GM12878 (cell line): ENCODE results near the gene GRM1.

Experiments
- CHD2 ChIP-seq: IDR thresholded peaks from 2 replicates; pipeline ENCODE4 v1.6.1; 2011; ENCODE audit warnings: low read depth, low read length, improper control_type of control experiment, borderline replicate concordance
- DPF2 ChIP-seq: fragments of 450-650 bp; IDR thresholded peaks from 2 replicates; pipeline ENCODE4 v1.6.1; 2017; ENCODE audit warnings: mild to moderate bottlenecking
- EZH2 ChIP-seq: IDR thresholded peaks from 2 replicates; pipeline ENCODE4 v1.6.1; 2012; ENCODE audit warnings: low read depth, mild to moderate bottlenecking, control low read depth, inconsistent platforms, low read length, borderline replicate concordance; ENCODE audit not compliant: control insufficient read depth
- KLF5 ChIP-seq: fragments of 450-650 bp; IDR thresholded peaks from 2 replicates; pipeline ENCODE4 v1.6.1; 2014; ENCODE audit warnings: mild to moderate bottlenecking; ENCODE audit not compliant: partially characterized antibody
- MYC ChIP-seq: IDR thresholded peaks from 2 replicates; pipeline ENCODE4 v1.6.1; 2011; ENCODE audit warnings: mild to moderate bottlenecking, low read length, moderate library complexity, inconsistent platforms; ENCODE audit not compliant: insufficient read depth, insufficient replicate concordance, insufficient read length, severe bottlenecking
- POLR2A ChIP-seq: IDR thresholded peaks from 2 replicates; pipeline ENCODE4 v1.6.1; 2011; ENCODE audit warnings: low read depth, mild to moderate bottlenecking, low read length
- RB1 ChIP-seq: fragments of 450-650 bp; formaldehyde crosslinking; IDR thresholded peaks from 2 replicates; pipeline ENCODE4 v1.6.1; 2017; ENCODE audit warnings: mild to moderate bottlenecking, borderline replicate concordance
- SIN3A ChIP-seq: IDR thresholded peaks from 2 replicates; pipeline ENCODE4 v1.6.1; 2012; ENCODE audit warnings: low read depth, low read length, improper control_type of control experiment
- SREBF2 ChIP-seq: IDR thresholded peaks from 2 replicates; pipeline ENCODE4 v1.6.1; 2012; ENCODE audit warnings: mild to moderate bottlenecking, low read length
- TAF1 ChIP-seq: IDR thresholded peaks from 2 replicates; pipeline ENCODE4 v1.6.1; 2011; ENCODE audit warnings: mild to moderate bottlenecking, low read depth, low read length, borderline replicate concordance
- TF ChIP-seq, protein P1 (sequence below), 3 experiments: IDR thresholded peaks in 2 of 3; conservative IDR thresholded peaks in 1 of 3; 2 replicates each; pipeline ENCODE4 v1.5.1; 2011; ENCODE audit warnings: low read depth in 3 of 3, low read length in 3 of 3, mild to moderate bottlenecking in 3 of 3, control low read depth in 2 of 3, moderate library complexity in 2 of 3, inconsistent platforms in 1 of 3, mixed read lengths in 1 of 3; ENCODE audit not compliant: control insufficient read depth in 2 of 3, insufficient read depth in 1 of 3; ENCODE audit errors: extremely low read depth in 1 of 3

DNA sequence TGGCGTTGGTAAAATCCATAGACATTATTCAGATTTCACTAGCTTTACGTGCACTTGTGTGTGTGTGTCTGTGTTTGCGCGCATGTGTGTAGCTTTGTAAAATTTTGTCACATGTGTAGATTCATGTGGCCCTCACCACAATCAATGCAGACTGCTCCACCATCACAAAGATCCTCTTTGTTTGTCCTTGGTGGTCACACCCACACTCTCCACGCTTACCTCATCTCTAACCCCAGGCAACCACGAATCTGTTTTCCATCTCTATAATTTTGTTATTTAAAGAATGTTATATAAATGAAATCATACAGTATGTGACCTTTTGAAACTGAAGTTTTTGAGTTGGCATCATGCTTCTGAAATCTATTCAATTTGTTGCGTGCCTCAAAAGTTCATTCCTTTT is 58.5 kb downstream of the GRM1 start:
- no peak for TF ChIP-seq DPF2
- no peak for TF ChIP-seq EZH2
- TF ChIP-seq KLF5 = no peak
- no peak for TF ChIP-seq SREBF2
- TF ChIP-seq, protein P1, sequence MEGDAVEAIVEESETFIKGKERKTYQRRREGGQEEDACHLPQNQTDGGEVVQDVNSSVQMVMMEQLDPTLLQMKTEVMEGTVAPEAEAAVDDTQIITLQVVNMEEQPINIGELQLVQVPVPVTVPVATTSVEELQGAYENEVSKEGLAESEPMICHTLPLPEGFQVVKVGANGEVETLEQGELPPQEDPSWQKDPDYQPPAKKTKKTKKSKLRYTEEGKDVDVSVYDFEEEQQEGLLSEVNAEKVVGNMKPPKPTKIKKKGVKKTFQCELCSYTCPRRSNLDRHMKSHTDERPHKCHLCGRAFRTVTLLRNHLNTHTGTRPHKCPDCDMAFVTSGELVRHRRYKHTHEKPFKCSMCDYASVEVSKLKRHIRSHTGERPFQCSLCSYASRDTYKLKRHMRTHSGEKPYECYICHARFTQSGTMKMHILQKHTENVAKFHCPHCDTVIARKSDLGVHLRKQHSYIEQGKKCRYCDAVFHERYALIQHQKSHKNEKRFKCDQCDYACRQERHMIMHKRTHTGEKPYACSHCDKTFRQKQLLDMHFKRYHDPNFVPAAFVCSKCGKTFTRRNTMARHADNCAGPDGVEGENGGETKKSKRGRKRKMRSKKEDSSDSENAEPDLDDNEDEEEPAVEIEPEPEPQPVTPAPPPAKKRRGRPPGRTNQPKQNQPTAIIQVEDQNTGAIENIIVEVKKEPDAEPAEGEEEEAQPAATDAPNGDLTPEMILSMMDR (IDR thresholded peaks at IDR 0.05 in 2 of 3, conservative IDR thresholded peaks at IDR 0.05 in 1 of 3; ENCODE audit: control insufficient read depth in 2 of 3, extremely low read depth in 1 of 3, insufficient read depth in 1 of 3, low read depth in 3 of 3, low read length in 3 of 3) = no peak
- TF ChIP-seq POLR2A = no peak
- TF ChIP-seq SIN3A = no peak
- TF ChIP-seq MYC = no peak
- no peak for TF ChIP-seq RB1
- TF ChIP-seq TAF1 = no peak
- no peak for TF ChIP-seq CHD2
